GM10266 (cell line): ENCODE results near the gene SLC44A1.
"Not testable (repeated sequence)": the region's sequence is repeated elsewhere in the genome, so short reads cannot be mapped to it uniquely, and the experiment has no call there.

Experiments used
- DNase-seq: peaks from one replicate; pipeline ENCODE4 v3.0.0; 2012; ENCODE audit errors: extremely low spot score
- TF ChIP-seq, protein P1 (sequence below): IDR thresholded peaks from 2 replicates; pipeline ENCODE4 v1.5.1; 2012; ENCODE audit warnings: mild to moderate bottlenecking, low read depth; ENCODE audit not compliant: control insufficient read depth, insufficient read depth; ENCODE audit errors: missing control alignments

SLC44A1 gene

DNA sequence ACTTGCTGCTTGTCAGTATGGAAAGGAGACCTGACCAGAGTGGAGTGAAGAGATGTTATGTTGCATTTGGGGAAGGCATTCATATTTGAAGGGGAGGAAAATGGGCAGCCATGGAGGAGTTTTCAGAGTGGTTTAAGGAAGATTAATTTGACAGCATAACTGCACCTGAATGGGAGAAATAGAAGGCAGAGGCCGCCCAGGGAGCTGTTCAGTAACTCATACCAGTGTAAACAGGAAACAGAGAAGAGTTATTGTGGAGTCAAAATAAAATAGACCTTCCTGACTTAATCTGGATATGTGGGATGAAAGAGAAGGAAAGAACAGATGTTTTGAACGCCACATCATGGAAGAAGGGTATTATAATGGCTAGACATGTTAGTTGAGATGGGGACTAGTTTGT, 13.4 kb downstream of the SLC44A1 start:
- TF ChIP-seq, protein P1, sequence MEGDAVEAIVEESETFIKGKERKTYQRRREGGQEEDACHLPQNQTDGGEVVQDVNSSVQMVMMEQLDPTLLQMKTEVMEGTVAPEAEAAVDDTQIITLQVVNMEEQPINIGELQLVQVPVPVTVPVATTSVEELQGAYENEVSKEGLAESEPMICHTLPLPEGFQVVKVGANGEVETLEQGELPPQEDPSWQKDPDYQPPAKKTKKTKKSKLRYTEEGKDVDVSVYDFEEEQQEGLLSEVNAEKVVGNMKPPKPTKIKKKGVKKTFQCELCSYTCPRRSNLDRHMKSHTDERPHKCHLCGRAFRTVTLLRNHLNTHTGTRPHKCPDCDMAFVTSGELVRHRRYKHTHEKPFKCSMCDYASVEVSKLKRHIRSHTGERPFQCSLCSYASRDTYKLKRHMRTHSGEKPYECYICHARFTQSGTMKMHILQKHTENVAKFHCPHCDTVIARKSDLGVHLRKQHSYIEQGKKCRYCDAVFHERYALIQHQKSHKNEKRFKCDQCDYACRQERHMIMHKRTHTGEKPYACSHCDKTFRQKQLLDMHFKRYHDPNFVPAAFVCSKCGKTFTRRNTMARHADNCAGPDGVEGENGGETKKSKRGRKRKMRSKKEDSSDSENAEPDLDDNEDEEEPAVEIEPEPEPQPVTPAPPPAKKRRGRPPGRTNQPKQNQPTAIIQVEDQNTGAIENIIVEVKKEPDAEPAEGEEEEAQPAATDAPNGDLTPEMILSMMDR, result no peak
- DNase-seq, result no peak

DNA sequence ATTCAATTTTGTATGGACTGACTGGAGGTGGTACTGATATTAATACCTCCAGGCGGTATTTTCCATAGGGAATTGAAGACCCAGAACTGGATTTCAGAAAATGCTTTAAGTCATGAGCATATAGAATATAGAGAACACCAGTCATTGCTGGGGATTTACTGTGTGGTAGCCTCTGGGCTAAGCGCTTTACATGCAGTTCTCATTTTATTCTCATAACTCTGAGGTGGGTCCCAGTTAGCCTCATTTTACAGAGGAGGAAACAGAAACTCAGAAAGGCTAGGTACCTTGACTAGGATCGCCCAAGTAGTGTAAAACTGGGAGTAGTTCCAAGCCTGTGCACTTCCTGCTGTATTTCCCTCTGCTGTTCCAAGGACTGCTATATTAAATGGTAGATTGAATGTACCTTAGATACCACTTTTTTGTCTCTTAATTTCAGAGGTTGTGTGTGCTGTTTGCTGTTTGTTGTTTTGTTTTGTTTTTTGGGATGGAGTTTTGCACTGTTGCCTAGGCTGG, 13.8 kb downstream of the SLC44A1 start:
- no peak for DNase-seq
- TF ChIP-seq, protein P1, result no peak

DNA sequence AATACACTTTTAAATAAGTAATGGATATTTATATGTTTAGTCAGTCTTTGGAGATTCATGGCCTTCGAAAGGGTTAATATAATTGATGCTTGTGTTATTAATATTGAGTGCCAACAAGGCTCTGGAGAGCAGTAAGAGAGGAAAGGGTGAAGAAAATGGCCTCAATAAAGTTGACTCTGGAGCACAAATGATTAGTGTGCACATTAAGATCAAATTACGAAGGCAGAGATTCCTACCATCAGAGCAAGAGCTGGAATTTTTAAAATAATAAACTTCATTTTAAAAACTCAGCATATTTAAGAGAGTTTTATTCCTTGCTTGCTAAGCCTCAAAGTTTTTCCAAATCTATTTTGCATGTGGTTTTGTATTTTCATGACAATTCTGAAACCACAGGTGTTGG, 14.8 kb downstream of the SLC44A1 start:
- DNase-seq, result no peak
- TF ChIP-seq, protein P1, result no peak

DNA sequence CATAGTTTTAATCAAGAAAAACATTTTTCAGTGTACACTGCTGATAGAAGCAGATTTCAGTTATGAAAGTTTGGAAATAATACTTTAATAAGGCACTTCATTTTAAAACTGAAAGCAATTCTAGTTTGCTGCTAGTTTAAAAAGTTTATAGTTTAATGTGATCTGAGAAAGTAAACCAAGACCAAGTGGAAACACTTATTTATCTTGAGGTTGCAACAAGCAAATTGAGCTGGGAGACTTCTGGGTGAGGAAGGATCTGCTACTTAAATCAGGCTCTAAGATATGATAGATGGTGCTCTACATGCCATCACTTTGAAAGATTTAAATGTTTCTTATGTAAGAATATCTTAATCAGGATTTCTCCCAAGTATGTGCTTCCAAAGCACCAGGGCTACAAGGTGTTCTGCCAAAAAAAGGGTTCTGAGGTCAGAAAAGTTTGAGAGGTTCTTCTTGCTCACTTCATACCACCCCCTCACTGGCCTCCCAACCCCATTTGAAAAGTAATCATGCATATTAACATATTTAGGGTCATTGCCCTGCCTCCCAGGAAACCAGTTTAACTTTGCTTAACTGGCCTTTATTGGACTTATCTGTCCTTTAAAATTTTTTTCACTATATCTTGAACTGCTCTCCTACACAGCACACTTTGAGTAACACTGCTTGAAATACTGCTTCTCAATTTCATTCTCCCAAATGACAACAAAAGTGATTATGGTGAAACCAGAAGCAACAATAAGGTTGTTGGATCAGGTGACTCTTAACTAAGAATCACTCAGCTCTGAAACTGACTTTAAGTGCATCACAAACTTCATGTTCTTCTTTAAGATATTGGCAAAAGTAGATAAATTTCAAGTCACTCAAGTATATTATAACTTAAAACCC, 15.5 kb downstream of the SLC44A1 start:
- TF ChIP-seq, protein P1, result no peak
- no peak for DNase-seq

DNA sequence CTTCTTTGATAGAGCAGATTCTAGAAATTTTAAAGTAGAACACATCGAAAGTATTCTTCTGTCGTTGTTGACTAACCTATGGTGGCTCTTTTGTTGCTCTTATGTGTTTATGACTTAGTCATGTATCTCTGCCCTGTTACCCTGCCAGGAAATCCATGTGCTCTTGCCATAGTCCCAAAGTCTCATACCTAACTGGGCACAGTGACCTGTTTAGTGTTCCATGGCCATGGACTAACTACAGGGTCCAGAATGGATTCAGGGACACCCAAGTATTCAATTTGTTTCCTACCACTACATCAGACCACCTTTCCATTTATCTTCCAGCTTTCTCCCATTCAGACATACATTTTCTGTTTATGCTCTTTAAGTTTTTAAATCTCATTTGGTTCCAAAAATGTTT, 18.0 kb downstream of the SLC44A1 start:
- no peak for DNase-seq
- TF ChIP-seq, protein P1, result no peak

DNA sequence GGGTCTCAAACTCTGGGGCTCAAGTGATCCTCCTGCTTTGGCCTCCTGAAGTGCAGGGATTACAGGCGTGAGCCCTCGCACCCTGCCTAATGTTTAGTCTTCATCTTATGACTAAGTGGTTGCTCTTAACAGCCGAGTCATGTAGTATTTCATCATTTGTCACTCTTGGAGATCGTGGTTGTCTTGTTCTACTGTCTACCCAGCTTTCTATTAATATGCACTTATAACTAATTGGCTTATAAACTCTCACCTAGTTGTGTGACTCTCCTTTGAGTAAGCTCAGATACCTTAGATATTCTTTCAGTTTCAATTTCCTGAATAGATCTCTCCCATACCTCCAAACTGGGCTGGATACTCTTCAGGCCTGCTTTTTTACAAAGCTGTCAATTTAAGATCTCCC, 19.9 kb downstream of the SLC44A1 start:
- DNase-seq, result no peak
- TF ChIP-seq, protein P1, result no peak

DNA sequence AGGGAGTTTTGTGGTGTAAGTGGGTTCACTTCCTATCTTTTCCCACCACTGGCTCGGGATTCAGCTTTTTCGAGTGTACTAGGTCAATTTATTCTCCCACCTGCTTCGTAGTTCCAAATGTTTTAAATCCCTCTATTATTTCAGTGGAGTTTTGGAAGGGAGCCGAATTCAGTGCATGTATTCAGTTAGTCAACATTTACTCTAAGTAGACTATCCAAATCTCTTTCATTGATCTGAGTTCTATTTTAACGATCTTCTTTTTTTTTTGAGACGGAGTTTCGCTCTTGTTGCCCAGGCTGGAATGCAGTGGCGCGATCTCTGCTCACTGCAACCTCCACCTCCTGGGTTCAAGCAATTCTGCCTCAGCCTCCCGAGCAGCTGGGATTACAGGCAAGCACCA, 23.8 kb downstream of the SLC44A1 start:
- not testable (repeated sequence) for DNase-seq
